ENCODE results near the gene PARP16.

The PARP16 gene

GRCh38 chr15:65318870-65319356 is 32.2 kb upstream of the PARP16 start:
- no peak overlapping the region for H4K8ac ChIP-seq (ENCODE audit: low read depth, low read length)
- no peak overlapping the region for H3K9ac ChIP-seq (ENCODE audit: low read length)
- no peak overlapping the region for H2BK5ac ChIP-seq (ENCODE audit: low read length)
- no peak overlapping the region for H3K23ac ChIP-seq (ENCODE audit: low read length)
- H2BK15ac ChIP-seq (replicated peaks; ENCODE audit: low read depth): no peak overlapping the region
- H4K5ac ChIP-seq (ENCODE audit: low read length): no peak overlapping the region
- H3K56ac ChIP-seq (ENCODE audit: low read length): no peak overlapping the region
- no peaks in the 10 kb centered on the region for H3K79me2 ChIP-seq (ENCODE audit: control insufficient read depth, insufficient read depth, low read length)
- H3K18ac ChIP-seq (ENCODE audit: low read length): no peak overlapping the region
- no peak overlapping the region for H2BK120ac ChIP-seq (ENCODE audit: low read depth, low read length)
- no peak overlapping the region for H3K4me3 ChIP-seq (ENCODE audit: low read length)
- no peaks in the 10 kb centered on the region for H3K79me1 ChIP-seq (ENCODE audit: low read length)
- DNase-seq: peak; percentile 88
- no peaks in the 10 kb centered on the region for H3K36me3 ChIP-seq (ENCODE audit: control insufficient read depth, insufficient read depth, low read length)
- no peak overlapping the region for H2AK5ac ChIP-seq (ENCODE audit: low read length)
- no peaks in the 10 kb centered on the region for H3K27me3 ChIP-seq (ENCODE audit: insufficient read depth, low read length, poor library complexity)
- WGBS (ENCODE audit: extremely low coverage, insufficient coverage, low lambda C conversion rate): no CpG with 5 or more reads among the region's 5 CpGs
- H3K4me1 ChIP-seq (ENCODE audit: control insufficient read depth, low read depth, low read length): no peaks in the 10 kb centered on the region
- H3K4me2 ChIP-seq (ENCODE audit: low read length): no peak overlapping the region
- no peak overlapping the region for H3K27ac ChIP-seq (ENCODE audit: low read depth, low read length)
- no peak overlapping the region for H3K4ac ChIP-seq (ENCODE audit: low read depth, low read length)

GRCh38 chr15:65312400-65312916 is 25.8 kb upstream of the PARP16 start:
- Histone ChIP-seq H2BK15ac (replicated peaks; ENCODE audit: low read depth) (no peak overlapping the region), H3K79me1 (ENCODE audit: low read length) (no peaks in the 10 kb centered on the region), H3K23ac (ENCODE audit: low read length) (no peak overlapping the region), H3K27ac (ENCODE audit: low read depth, low read length) (no peak overlapping the region), H3K36me3 (ENCODE audit: control insufficient read depth, insufficient read depth, low read length) (no peaks in the 10 kb centered on the region), H3K4ac (ENCODE audit: low read depth, low read length) (no peak overlapping the region), H3K56ac (ENCODE audit: low read length) (no peak overlapping the region), H4K8ac (ENCODE audit: low read depth, low read length) (no peak overlapping the region), H3K79me2 (ENCODE audit: control insufficient read depth, insufficient read depth, low read length) (no peaks in the 10 kb centered on the region), H4K5ac (ENCODE audit: low read length) (no peak overlapping the region), H3K9ac (ENCODE audit: low read length) (no peak overlapping the region), H2AK5ac (ENCODE audit: low read length) (no peak overlapping the region), H3K4me1 (ENCODE audit: control insufficient read depth, low read depth, low read length) (no peaks in the 10 kb centered on the region), H2BK120ac (ENCODE audit: low read depth, low read length) (no peak overlapping the region), H3K27me3 (ENCODE audit: insufficient read depth, low read length, poor library complexity) (no peaks in the 10 kb centered on the region), H2BK5ac (ENCODE audit: low read length) (no peak overlapping the region), H3K4me2 (ENCODE audit: low read length) (no peak overlapping the region), H3K4me3 (ENCODE audit: low read length) (no peak overlapping the region), H3K18ac (ENCODE audit: low read length) (no peak overlapping the region)
- WGBS (ENCODE audit: extremely low coverage, insufficient coverage, low lambda C conversion rate): no CpG with 5 or more reads among the region's 11 CpGs
- DNase-seq: no peak

- Histone ChIP-seq H3K36me3 (ENCODE audit: control insufficient read depth, insufficient read depth, low read length) (no peaks in the 10 kb centered on the region), H3K23ac (ENCODE audit: low read length) (no peak overlapping the region)
- WGBS (ENCODE audit: extremely low coverage, insufficient coverage, low lambda C conversion rate): no CpG with 5 or more reads among the region's 3 CpGs
Measured at GRCh38 chr15:65311760-65312159, 25.1 kb upstream of the PARP16 start.

GRCh38 chr15:65310431-65311137 is 23.9 kb upstream of the PARP16 start:
- no peak overlapping the region for H3K9ac ChIP-seq (ENCODE audit: low read length)
- H3K27me3 ChIP-seq (ENCODE audit: insufficient read depth, low read length, poor library complexity): no peaks in the 10 kb centered on the region
- H2BK120ac ChIP-seq (ENCODE audit: low read depth, low read length): no peak overlapping the region
- H3K4me3 ChIP-seq (ENCODE audit: low read length): no peak overlapping the region
- H4K5ac ChIP-seq (ENCODE audit: low read length): no peak overlapping the region
- no CpG with 5 or more reads among the region's 10 CpGs for WGBS (ENCODE audit: extremely low coverage, insufficient coverage, low lambda C conversion rate)
- no peak overlapping the region for H3K4me2 ChIP-seq (ENCODE audit: low read length)
- H3K79me2 ChIP-seq (ENCODE audit: control insufficient read depth, insufficient read depth, low read length): no peaks in the 10 kb centered on the region
- no peak overlapping the region for H3K27ac ChIP-seq (ENCODE audit: low read depth, low read length)
- no peak overlapping the region for H3K56ac ChIP-seq (ENCODE audit: low read length)
- no peak overlapping the region for H2BK5ac ChIP-seq (ENCODE audit: low read length)
- H2AK5ac ChIP-seq (ENCODE audit: low read length): no peak overlapping the region
- no peak overlapping the region for H3K18ac ChIP-seq (ENCODE audit: low read length)
- no peak overlapping the region for H4K8ac ChIP-seq (ENCODE audit: low read depth, low read length)
- H3K36me3 ChIP-seq (ENCODE audit: control insufficient read depth, insufficient read depth, low read length): no peaks in the 10 kb centered on the region
- H2BK15ac ChIP-seq (replicated peaks; ENCODE audit: low read depth): no peak overlapping the region
- no peaks in the 10 kb centered on the region for H3K79me1 ChIP-seq (ENCODE audit: low read length)
- no peak for DNase-seq
- H3K23ac ChIP-seq (ENCODE audit: low read length): no peak overlapping the region
- H3K4ac ChIP-seq (ENCODE audit: low read depth, low read length): no peak overlapping the region
- no peaks in the 10 kb centered on the region for H3K4me1 ChIP-seq (ENCODE audit: control insufficient read depth, low read depth, low read length)

More at GRCh38 chr15:65311760-65312159, 25.1 kb upstream of the PARP16 start:
- Histone ChIP-seq H3K9ac (ENCODE audit: low read length) (no peak overlapping the region), H2BK15ac (replicated peaks; ENCODE audit: low read depth) (no peak overlapping the region), H3K4ac (ENCODE audit: low read depth, low read length) (no peak overlapping the region), H4K5ac (ENCODE audit: low read length) (no peak overlapping the region), H3K4me3 (ENCODE audit: low read length) (no peak overlapping the region), H3K27ac (ENCODE audit: low read depth, low read length) (no peak overlapping the region), H4K8ac (ENCODE audit: low read depth, low read length) (no peak overlapping the region), H3K27me3 (ENCODE audit: insufficient read depth, low read length, poor library complexity) (no peaks in the 10 kb centered on the region), H3K56ac (ENCODE audit: low read length) (no peak overlapping the region), H3K18ac (ENCODE audit: low read length) (no peak overlapping the region), H2BK120ac (ENCODE audit: low read depth, low read length) (no peak overlapping the region), H3K4me2 (ENCODE audit: low read length) (no peak overlapping the region), H3K79me2 (ENCODE audit: control insufficient read depth, insufficient read depth, low read length) (no peaks in the 10 kb centered on the region), H3K4me1 (ENCODE audit: control insufficient read depth, low read depth, low read length) (no peaks in the 10 kb centered on the region), H3K79me1 (ENCODE audit: low read length) (no peaks in the 10 kb centered on the region), H2AK5ac (ENCODE audit: low read length) (no peak overlapping the region), H2BK5ac (ENCODE audit: low read length) (no peak overlapping the region)
- DNase-seq: no peak

GRCh38 chr15:65309882-65310418 is 23.3 kb upstream of the PARP16 start:
- DNase-seq: no peak
- no CpG with 5 or more reads among the region's 12 CpGs for WGBS (ENCODE audit: extremely low coverage, insufficient coverage, low lambda C conversion rate)

More at GRCh38 chr15:65309882-65310418, 23.3 kb upstream of the PARP16 start:
- no peak overlapping the region for H3K27ac ChIP-seq (ENCODE audit: low read depth, low read length)
- H3K4me1 ChIP-seq (ENCODE audit: control insufficient read depth, low read depth, low read length): no peaks in the 10 kb centered on the region
- no peak overlapping the region for H3K4me2 ChIP-seq (ENCODE audit: low read length)
- no peak overlapping the region for H2AK5ac ChIP-seq (ENCODE audit: low read length)
- H3K4ac ChIP-seq (ENCODE audit: low read depth, low read length): no peak overlapping the region
- H3K23ac ChIP-seq (ENCODE audit: low read length): no peak overlapping the region
- H4K5ac ChIP-seq (ENCODE audit: low read length): no peak overlapping the region
- H2BK120ac ChIP-seq (ENCODE audit: low read depth, low read length): no peak overlapping the region
- no peak overlapping the region for H2BK5ac ChIP-seq (ENCODE audit: low read length)
- no peak overlapping the region for H2BK15ac ChIP-seq (replicated peaks; ENCODE audit: low read depth)
- no peaks in the 10 kb centered on the region for H3K27me3 ChIP-seq (ENCODE audit: insufficient read depth, low read length, poor library complexity)
- no peak overlapping the region for H3K9ac ChIP-seq (ENCODE audit: low read length)
- no peaks in the 10 kb centered on the region for H3K79me1 ChIP-seq (ENCODE audit: low read length)
- no peak overlapping the region for H3K18ac ChIP-seq (ENCODE audit: low read length)
- no peaks in the 10 kb centered on the region for H3K79me2 ChIP-seq (ENCODE audit: control insufficient read depth, insufficient read depth, low read length)
- no peaks in the 10 kb centered on the region for H3K36me3 ChIP-seq (ENCODE audit: control insufficient read depth, insufficient read depth, low read length)
- H4K8ac ChIP-seq (ENCODE audit: low read depth, low read length): no peak overlapping the region
- H3K56ac ChIP-seq (ENCODE audit: low read length): no peak overlapping the region
- H3K4me3 ChIP-seq (ENCODE audit: low read length): no peak overlapping the region

Data from mesendoderm (in vitro differentiated cells).